Astrocyte of the cerebellum (primary cell): ENCODE data around the gene DCDC2.

Source experiments
- DNase-seq: peaks from one replicate; pipeline ENCODE4 v3.0.0-alpha.2; 2011; ENCODE audit warnings: low read depth
- H3K4me3 ChIP-seq: 2 replicates; pipeline ENCODE4 v1.5.1; 2011; ENCODE audit warnings: mild to moderate bottlenecking, low read depth, low read length, moderate library complexity
- CTCF ChIP-seq: IDR thresholded peaks from 2 replicates; pipeline ENCODE4 v1.5.1; 2012; ENCODE audit warnings: low read length, low read depth, moderate library complexity, mild to moderate bottlenecking; ENCODE audit errors: missing control alignments
- in situ Hi-C: cut with HindIII; loops from 2 replicates; pipeline ENCODE4 v1.10.0; 2017; ENCODE audit warnings: low sequenced_read_pairs

DCDC2 gene

GRCh38 chr6:24125980-24126379 lies 231.9 kb downstream of the DCDC2 start, which contains the start of gene NRSN1:
Gene NRSN1, plus strand, starts transcription at chr6:24126215. Its CDS starts 8,113 bp downstream, at chr6:24134328.
- no peak for DNase-seq
- in situ Hi-C loops = no loop called here
- peak within 1 kb of the TSS; percentile 8 for H3K4me3 ChIP-seq
- TF ChIP-seq CTCF = no peak

GRCh38 chr6:24122139-24122538 lies 235.7 kb downstream of the DCDC2 start:
- DNase-seq = no peak
- TF ChIP-seq CTCF = no peak
- in situ Hi-C loops = no loop called here
- H3K4me3 ChIP-seq = no peak overlapping the region
